Caki2 (cell line): ENCODE measurements around the gene C18orf54. TPM values are rescaled to one million over a fixed set of nuclear protein-coding genes. Genes with fewer than 3 reads are reported as not detected.

Source experiments
- total RNA-seq: library from RNA; depleted of rRNA; stranded (reverse); fragments of >200 nt; shearing (Covaris generic); gene quantifications from 2 replicates; pipeline ENCODE4 v1.2.3, GENCODE V29; 2014; ENCODE audit warnings: low replicate concordance; rRNA removed

The C18orf54 gene
- total RNA-seq, 1 experiment from 2014 or later = 5.6 TPM

Other genes starting within 250 kb of the C18orf54 start
- gene MBD2, start 133.2 kb upstream of the C18orf54 start, total RNA-seq = 19.5 and 24.1 TPM in 2 replicates
- gene POLI, start 88.4 kb upstream of the C18orf54 start, total RNA-seq = 6.1 and 10.1 TPM in 2 replicates
- not detected in 2 replicates for gene STARD6, start within 50 bp of the C18orf54 start, total RNA-seq
- not detected in 2 replicates for gene DYNAP, start 233.3 kb downstream of the C18orf54 start, total RNA-seq